Epithelial cell of alveolus of lung (primary cell): Measurements from ENCODE around the gene TEKT3. TPM values are rescaled to one million over a fixed set of nuclear protein-coding genes. Genes with fewer than 3 reads are reported as not detected.

Experiments
- total RNA-seq: library from RNA; depleted of rRNA; stranded (reverse); fragments of >200 nt; gene quantifications from 2 replicates; pipeline ENCODE4 v1.2.1, GENCODE V29; 2015

Gene TEKT3
- not detected in 2 replicates for total RNA-seq

GRCh38 chr17:15341385-15341849 is at the start of gene TEKT3:
Gene TEKT3, minus strand, starts transcription at chr17:15341597. Its CDS starts 10,012 bp downstream, at chr17:15331585.

DNA sequence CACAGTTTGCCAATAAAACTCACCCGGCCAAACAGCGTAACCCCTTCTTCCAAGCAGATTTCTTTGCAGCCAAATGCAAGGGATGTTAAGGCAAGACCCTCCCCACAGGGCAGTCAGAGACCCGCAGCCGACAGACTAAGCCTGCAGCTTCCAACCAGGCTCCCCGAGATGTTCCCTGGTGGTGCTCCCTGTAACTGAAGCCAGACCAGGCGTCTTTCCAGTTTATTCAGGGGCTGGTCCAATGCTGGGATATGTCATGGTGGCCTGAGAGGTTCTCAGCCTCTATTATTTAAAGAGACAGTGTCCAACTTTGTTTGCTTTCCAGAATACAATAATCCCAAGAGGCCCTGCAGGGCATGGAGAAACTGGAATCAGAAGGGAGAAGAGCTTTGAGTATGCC is 76.3 kb downstream of the TEKT3 start, which contains the start of gene PMP22:
TSS of gene PMP22 (minus strand) at position 196 of the 400 bp plus-strand sequence. CDS start 4,599 bp downstream, outside the sequence.

Other genes with a start within 250 kb of the TEKT3 start
- gene PMP22, start 76.3 kb downstream of the TEKT3 start, total RNA-seq = 42.5 and 135 TPM in 2 replicates
- gene CDRT4, start 126.0 kb upstream of the TEKT3 start, total RNA-seq = 1.0 and 1.3 TPM in 2 replicates
- gene TVP23C, start 221.9 kb upstream of the TEKT3 start, total RNA-seq = 5.2 and 9.3 TPM in 2 replicates